K562 (cell line): ENCODE data around the gene TAF10. TPM values are rescaled to one million over a fixed set of nuclear protein-coding genes. Genes with fewer than 3 reads are reported as not detected.

Experiments
- ARID3A ChIP-seq: IDR thresholded peaks from 2 replicates; pipeline ENCODE4 v1.6.1; 2012; ENCODE audit warnings: low read depth, low read length, improper control_type of control experiment, borderline replicate concordance
- ARID4B ChIP-seq: sonication (generic); formaldehyde crosslinking; IDR thresholded peaks from 2 replicates; pipeline ENCODE4 v1.8.0; 2022; ENCODE audit warnings: mild to moderate bottlenecking, missing genetic modification reagents
- BACH1 ChIP-seq: fragments of 200-800 bp; sonication (Bioruptor generic); IDR thresholded peaks from 2 replicates; pipeline ENCODE4 v1.6.1; 2016; ENCODE audit warnings: missing genetic modification characterization, missing compliant biosample characterization
- EP300 ChIP-seq: IDR thresholded peaks from 2 replicates; pipeline ENCODE4 v1.6.1; 2012; ENCODE audit warnings: low read length, improper control_type of control experiment
- FOXJ2 ChIP-seq: fragments of 200-800 bp; sonication (Bioruptor generic); IDR thresholded peaks from 2 replicates; pipeline ENCODE4 v1.6.1; 2016; ENCODE audit warnings: missing genetic modification characterization, missing compliant biosample characterization
- HMG20B ChIP-seq: fragments of 250-450 bp; sonication (Bioruptor Pico); IDR thresholded peaks from 2 replicates; pipeline ENCODE4 v1.5.0; 2021; ENCODE audit warnings: mild to moderate bottlenecking
- NBN ChIP-seq: fragments of 450-650 bp; IDR thresholded peaks from 2 replicates; pipeline ENCODE4 v1.6.1; 2016; ENCODE audit warnings: low read depth, mild to moderate bottlenecking
- NFIC ChIP-seq: fragments of 450-650 bp; IDR thresholded peaks from 2 replicates; pipeline ENCODE4 v1.6.1; 2017; ENCODE audit warnings: mild to moderate bottlenecking, inconsistent platforms
- SMAD3 ChIP-seq: fragments of 450-650 bp; formaldehyde crosslinking; conservative IDR thresholded peaks from 2 replicates; pipeline ENCODE4 v1.4.0; 2020; ENCODE audit warnings: mild to moderate bottlenecking
- USF1 ChIP-seq: sonication (generic); formaldehyde crosslinking; IDR thresholded peaks from 2 replicates; pipeline ENCODE4 v1.9.0; 2022; ENCODE audit warnings: mild to moderate bottlenecking, missing genetic modification reagents
- ZBTB17 ChIP-seq: fragments of 450-650 bp; formaldehyde crosslinking; IDR thresholded peaks from 2 replicates; pipeline ENCODE4 v1.4.0; 2020; ENCODE audit warnings: mild to moderate bottlenecking
- ZC3H4 ChIP-seq: sonication (generic); formaldehyde crosslinking; IDR thresholded peaks from 2 replicates; pipeline ENCODE4 v1.9.0; 2021; ENCODE audit warnings: missing genetic modification reagents, borderline replicate concordance
- ZNF263 ChIP-seq: sonication (generic); formaldehyde crosslinking; IDR thresholded peaks from 2 replicates; pipeline ENCODE4 v1.8.0; 2022; ENCODE audit warnings: mild to moderate bottlenecking, missing genetic modification reagents, borderline replicate concordance
- ZNF347 ChIP-seq: fragments of 450-650 bp; formaldehyde crosslinking; IDR thresholded peaks from 2 replicates; pipeline ENCODE4 v1.4.0; 2020; ENCODE audit warnings: low read depth, mild to moderate bottlenecking, moderate library complexity
- ZNF609 ChIP-seq: sonication (generic); formaldehyde crosslinking; IDR thresholded peaks from 2 replicates; pipeline ENCODE4 v1.8.1; 2023; ENCODE audit warnings: missing genetic modification reagents, mild to moderate bottlenecking, borderline replicate concordance
- polyA plus RNA-seq, 8 experiments: library from polyadenylated mRNA; depleted of rRNA in 4 of 8; stranded (reverse) in 5 of 8; unstranded in 3 of 8; fragments of >200 nt; fragmentation: Nextera tagmentation in 2 of 8; fragmentation: Illumina TruSeq in 1 of 8; extraction: Ambion mirVana in 2 of 8; extraction: Trizol in 1 of 8; gene quantifications; 2 replicates each; pipeline versions ENCODE4 v1.2.1 to v1.2.3, GENCODE V29; 2011 to 2014; ENCODE audit warnings: inconsistent platforms in 1 of 8, missing spikeins in 1 of 8
- total RNA-seq, 7 experiments: library from RNA; depleted of rRNA in 6 of 7; stranded (reverse); fragments of >200 nt in 6 of 7; fragmentation: Illumina TruSeq in 2 of 7; extraction: Trizol in 2 of 7; gene quantifications; 2 replicates each; pipeline versions ENCODE4 v1.2.1 to v1.2.3, GENCODE V29; 2011 to 2021; ENCODE audit warnings: low replicate concordance in 1 of 7

Gene TAF10
- total and polyA plus RNA-seq, 9 of the 15 experiments (the other 6 are each of a cell fraction or from before 2014, with no cell fraction given): 19.5 to 197 (median 121) TPM

GRCh38 chr11:6568191-6568918, 43.7 kb downstream of the TAF10 start (continued):
- no peak for TF ChIP-seq ZNF609 (CRISPR knock-in tag)
- TF ChIP-seq FOXJ2: 0 out of 2 replicates have a peak, but pooled peaks have one; percentile 7
- TF ChIP-seq USF1 (CRISPR knock-in tag): peak; percentile 45; the same call in 1 of the 2 replicates
- peak; percentile 94 for TF ChIP-seq ZNF263
- peak; percentile 87; the same call in 1 of the 2 replicates for TF ChIP-seq NBN
- peak; percentile 33; the same call in 1 of the 2 replicates for TF ChIP-seq ARID3A
- peak; percentile 100 for TF ChIP-seq BACH1 (tag)
- TF ChIP-seq SMAD3 (CRISPR knock-in tag): 0 out of 2 replicates have a peak, but pooled peaks have one; percentile 34
- TF ChIP-seq EP300: peak; percentile 64; the same call in 1 of the 2 replicates
- no peak for TF ChIP-seq HMG20B (CRISPR knock-in tag)
- TF ChIP-seq ZNF347 (CRISPR knock-in tag): no peak
- TF ChIP-seq ARID4B: peak; percentile 98
- 0 out of 2 replicates have a peak, but pooled peaks have one; percentile 41 for TF ChIP-seq ZBTB17 (CRISPR knock-in tag)
- TF ChIP-seq ZC3H4: no peak
- TF ChIP-seq NFIC: peak; percentile 97
